Ishikawa (cell line): ENCODE results near the gene EXOC4.

ENCODE experiments used
- CREB1 ChIP-seq: IDR thresholded peaks from 2 replicates; pipeline ENCODE4 v1.6.1; 2012; ENCODE audit warnings: low read depth
- EGR1 ChIP-seq: IDR thresholded peaks from 2 replicates; pipeline ENCODE4 v1.6.1; 2012
- EP300 ChIP-seq: IDR thresholded peaks from 2 replicates; pipeline ENCODE4 v1.6.1; 2012; ENCODE audit warnings: borderline replicate concordance
- MAX ChIP-seq: IDR thresholded peaks from 2 replicates; pipeline ENCODE4 v1.6.1; 2012
- RAD21 ChIP-seq: IDR thresholded peaks from 2 replicates; pipeline ENCODE4 v1.6.1; 2012; ENCODE audit warnings: low read depth
- TAF1 ChIP-seq: IDR thresholded peaks from 2 replicates; pipeline ENCODE4 v1.6.1; 2012; ENCODE audit warnings: low read depth, mild to moderate bottlenecking
- TCF12 ChIP-seq: IDR thresholded peaks from 2 replicates; pipeline ENCODE4 v1.6.1; 2012; ENCODE audit warnings: low read depth
- USF1 ChIP-seq: IDR thresholded peaks from 2 replicates; pipeline ENCODE4 v1.6.1; 2012
- YY1 ChIP-seq: IDR thresholded peaks from 2 replicates; pipeline ENCODE4 v1.6.1; 2012; ENCODE audit warnings: low read depth
- ZBTB7A ChIP-seq: IDR thresholded peaks from 2 replicates; pipeline ENCODE4 v1.6.1; 2012; ENCODE audit warnings: low read depth
- TF ChIP-seq, protein P1 (sequence below): IDR thresholded peaks from 2 replicates; pipeline ENCODE4 v1.6.1; 2012; ENCODE audit warnings: low read depth, mild to moderate bottlenecking

- TF ChIP-seq TAF1 (no peak), ZBTB7A (no peak), RAD21 (no peak), YY1 (no peak), USF1 (no peak), EP300 (no peak), TCF12 (no peak), CREB1 (no peak), EGR1 (no peak), MAX (no peak)
- TF ChIP-seq, protein P1, sequence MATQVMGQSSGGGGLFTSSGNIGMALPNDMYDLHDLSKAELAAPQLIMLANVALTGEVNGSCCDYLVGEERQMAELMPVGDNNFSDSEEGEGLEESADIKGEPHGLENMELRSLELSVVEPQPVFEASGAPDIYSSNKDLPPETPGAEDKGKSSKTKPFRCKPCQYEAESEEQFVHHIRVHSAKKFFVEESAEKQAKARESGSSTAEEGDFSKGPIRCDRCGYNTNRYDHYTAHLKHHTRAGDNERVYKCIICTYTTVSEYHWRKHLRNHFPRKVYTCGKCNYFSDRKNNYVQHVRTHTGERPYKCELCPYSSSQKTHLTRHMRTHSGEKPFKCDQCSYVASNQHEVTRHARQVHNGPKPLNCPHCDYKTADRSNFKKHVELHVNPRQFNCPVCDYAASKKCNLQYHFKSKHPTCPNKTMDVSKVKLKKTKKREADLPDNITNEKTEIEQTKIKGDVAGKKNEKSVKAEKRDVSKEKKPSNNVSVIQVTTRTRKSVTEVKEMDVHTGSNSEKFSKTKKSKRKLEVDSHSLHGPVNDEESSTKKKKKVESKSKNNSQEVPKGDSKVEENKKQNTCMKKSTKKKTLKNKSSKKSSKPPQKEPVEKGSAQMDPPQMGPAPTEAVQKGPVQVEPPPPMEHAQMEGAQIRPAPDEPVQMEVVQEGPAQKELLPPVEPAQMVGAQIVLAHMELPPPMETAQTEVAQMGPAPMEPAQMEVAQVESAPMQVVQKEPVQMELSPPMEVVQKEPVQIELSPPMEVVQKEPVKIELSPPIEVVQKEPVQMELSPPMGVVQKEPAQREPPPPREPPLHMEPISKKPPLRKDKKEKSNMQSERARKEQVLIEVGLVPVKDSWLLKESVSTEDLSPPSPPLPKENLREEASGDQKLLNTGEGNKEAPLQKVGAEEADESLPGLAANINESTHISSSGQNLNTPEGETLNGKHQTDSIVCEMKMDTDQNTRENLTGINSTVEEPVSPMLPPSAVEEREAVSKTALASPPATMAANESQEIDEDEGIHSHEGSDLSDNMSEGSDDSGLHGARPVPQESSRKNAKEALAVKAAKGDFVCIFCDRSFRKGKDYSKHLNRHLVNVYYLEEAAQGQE: no peak
Measured at GRCh38 chr7:133536450-133536849, 283.6 kb downstream of the EXOC4 start.
